Spleen (tissue), 11 donors: ENCODE data around the gene CFAP44. TPM values are rescaled to one million over a fixed set of nuclear protein-coding genes. Genes with fewer than 3 reads are reported as not detected.

ENCODE experiments used
- DNase-seq: peaks from one replicate; pipeline ENCODE4 v3.0.0-alpha.2; 2020
- H3K27ac ChIP-seq, 8 donors: fragments of 200-600 bp; sonication (generic) in 7 of 8; 1 replicate in 4 of 8; 2 replicates in 4 of 8; pipeline versions ENCODE4 v1.5.0 to v1.8.0; 2016 to 2021; ENCODE audit warnings: inconsistent platforms in 4 of 8, mild to moderate bottlenecking in 4 of 8, moderate library complexity in 1 of 8
- H3K27me3 ChIP-seq, 7 donors: fragments of 200-600 bp; sonication (generic) in 6 of 7; replicated peaks in 1 of 7; 1 replicate in 4 of 7; 2 replicates in 3 of 7; pipeline versions ENCODE4 v1.5.0 to v1.8.0; 2016 to 2021; ENCODE audit warnings: inconsistent platforms in 3 of 7, mild to moderate bottlenecking in 1 of 7
- H3K36me3 ChIP-seq, 6 donors: fragments of 200-600 bp; sonication (generic) in 5 of 6; 1 replicate in 4 of 6; 2 replicates in 2 of 6; pipeline versions ENCODE4 v1.5.0 to v1.8.0; 2016 to 2021; ENCODE audit warnings: inconsistent platforms in 2 of 6
- H3K4me1 ChIP-seq, 6 donors: fragments of 200-600 bp; sonication (generic) in 5 of 6; 1 replicate in 3 of 6; 2 replicates in 3 of 6; pipeline versions ENCODE4 v1.5.0 to v1.8.0; 2016 to 2021; ENCODE audit warnings: inconsistent platforms in 3 of 6
- H3K4me3 ChIP-seq, 8 donors: fragments of 200-600 bp; sonication (generic) in 7 of 8; 1 replicate in 4 of 8; 2 replicates in 4 of 8; pipeline versions ENCODE4 v1.5.0 to v1.8.0; 2016 to 2021; ENCODE audit warnings: inconsistent platforms in 4 of 8, mild to moderate bottlenecking in 4 of 8, moderate library complexity in 2 of 8
- H3K9me3 ChIP-seq, 8 donors: fragments of 200-600 bp; sonication (generic) in 7 of 8; 1 replicate in 4 of 8; 2 replicates in 4 of 8; pipeline versions ENCODE4 v1.5.0 to v1.8.0; 2016 to 2021; ENCODE audit warnings: inconsistent platforms in 4 of 8
- POLR2A ChIP-seq, 3 donors: fragments of 450-650 bp; IDR thresholded peaks; one replicate each; pipeline ENCODE4 v1.5.1; 2017; ENCODE audit warnings: antibody characterized with exemption in 3 of 3, mild to moderate bottlenecking in 1 of 3
- POLR2AphosphoS5 ChIP-seq, 3 donors: sonication (generic); formaldehyde crosslinking; IDR thresholded peaks; one replicate each; pipeline ENCODE4 v1.5.1; 2017; ENCODE audit warnings: antibody characterized with exemption in 3 of 3
- WGBS, 5 donors: extraction: QIAGEN DNeasy Blood & Tissue Kit in 3 of 5; methylation state at CpG; one replicate each; pipeline versions ENCODE4 v1.1.5 to v1.1.7; 2013 to 2018; 5-methylcytosine and 5-hydroxymethylcytosine counted together
- intact Hi-C: fragments of 100-400 bp; cut with DNase I; formaldehyde crosslinking; loops from one replicate; pipeline ENCODE4 v1.15.0; 2023; ENCODE audit warnings: low total_unique reads
- polyA plus RNA-seq, 3 donors: library from polyadenylated mRNA; stranded (reverse); fragments of 200-250 nt; gene quantifications; one replicate each; pipeline ENCODE4 v1.2.1, GENCODE V29; 2013
- total RNA-seq, 7 donors: library from RNA; depleted of rRNA in 3 of 7; stranded (reverse); fragments of >200 nt in 3 of 7; fragmentation: NEBNext Ultra II Directional in 4 of 7; extraction: Animal tissue kit (Norgen Biotek cat#: 25700) in 4 of 7; gene quantifications; one replicate each; pipeline versions ENCODE4 v1.1.0 to v1.2.1, GENCODE V29; 2016 to 2021
- TF ChIP-seq, protein P1 (sequence below), 11 experiments: fragments of 200-600 bp in 7 of 11; fragments of 450-650 bp in 4 of 11; sonication (generic) in 4 of 11; IDR thresholded peaks in 8 of 11; conservative IDR thresholded peaks in 3 of 11; 1 replicate in 7 of 11; 2 replicates in 4 of 11; pipeline versions ENCODE4 v1.4.0 to v1.8.0; 2016 to 2021; ENCODE audit warnings: antibody characterized with exemption in 11 of 11, inconsistent platforms in 4 of 11, mild to moderate bottlenecking in 1 of 11
- donor health status: healthy with polysubstance abuse.
- donor health status: DM: no; HTN: no; CAD: no; lungs with moderate emphysema.
- donor health status: DM: no; HTN: no; CAD: no.
- donor health status: Bipolar disorder and iron deficiency.
- donor health status: healthy.
- donor health status: DM: no; HTN: no; CAD: no.
- donor health status: DM: yes; HTN: yes; CAD: no.

The CFAP44 gene
- total and polyA plus RNA-seq, 10 donors = 3.8 to 19.6 (median 7.9) TPM

DNA sequence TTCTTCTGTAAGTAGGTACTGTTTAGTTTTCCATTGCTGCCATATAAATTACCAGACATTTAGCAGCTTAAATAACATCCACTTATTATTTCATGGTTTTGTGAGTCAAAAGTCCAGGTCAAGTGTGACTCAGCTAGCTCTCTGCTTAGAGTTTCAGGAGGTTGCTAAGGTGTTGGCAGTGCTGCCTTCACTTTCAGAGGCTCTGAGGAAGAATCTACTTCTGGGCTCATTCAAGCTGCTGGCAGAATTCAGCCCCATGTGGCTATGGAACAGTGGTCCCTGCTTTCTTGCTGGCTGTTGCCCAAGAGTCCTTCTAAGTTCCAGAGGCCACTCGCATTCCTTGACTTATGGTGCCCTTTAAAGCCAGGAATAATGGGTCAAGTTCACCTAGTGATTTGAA is 4.5 kb downstream of the CFAP44 start:
- intact Hi-C loops = no loop called here
- DNase-seq = no peak

GRCh38 chr3:113431811-113432210 is 9.5 kb downstream of the CFAP44 start:
- intact Hi-C loops = no loop called here

More for the DNA sequence above, 4.5 kb downstream of the CFAP44 start:
- Histone ChIP-seq H3K27ac (no peak overlapping the region), H3K4me1 (peaks cover 0 to 4% (median 0%) of the 10 kb centered on the region in 6 donors), H3K9me3 (no peaks in the 10 kb centered on the region), H3K27me3 (no peaks in the 10 kb centered on the region), H3K4me3 (no peak overlapping the region), H3K36me3 (peaks cover 0 to 25% (median 0%) of the 10 kb centered on the region in 6 donors)
- TF ChIP-seq POLR2AphosphoS5 (IDR thresholded peaks at IDR 0.05) (no peak), POLR2A (IDR thresholded peaks at IDR 0.05) (no peak)
- TF ChIP-seq, protein P1, sequence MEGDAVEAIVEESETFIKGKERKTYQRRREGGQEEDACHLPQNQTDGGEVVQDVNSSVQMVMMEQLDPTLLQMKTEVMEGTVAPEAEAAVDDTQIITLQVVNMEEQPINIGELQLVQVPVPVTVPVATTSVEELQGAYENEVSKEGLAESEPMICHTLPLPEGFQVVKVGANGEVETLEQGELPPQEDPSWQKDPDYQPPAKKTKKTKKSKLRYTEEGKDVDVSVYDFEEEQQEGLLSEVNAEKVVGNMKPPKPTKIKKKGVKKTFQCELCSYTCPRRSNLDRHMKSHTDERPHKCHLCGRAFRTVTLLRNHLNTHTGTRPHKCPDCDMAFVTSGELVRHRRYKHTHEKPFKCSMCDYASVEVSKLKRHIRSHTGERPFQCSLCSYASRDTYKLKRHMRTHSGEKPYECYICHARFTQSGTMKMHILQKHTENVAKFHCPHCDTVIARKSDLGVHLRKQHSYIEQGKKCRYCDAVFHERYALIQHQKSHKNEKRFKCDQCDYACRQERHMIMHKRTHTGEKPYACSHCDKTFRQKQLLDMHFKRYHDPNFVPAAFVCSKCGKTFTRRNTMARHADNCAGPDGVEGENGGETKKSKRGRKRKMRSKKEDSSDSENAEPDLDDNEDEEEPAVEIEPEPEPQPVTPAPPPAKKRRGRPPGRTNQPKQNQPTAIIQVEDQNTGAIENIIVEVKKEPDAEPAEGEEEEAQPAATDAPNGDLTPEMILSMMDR (IDR thresholded peaks at IDR 0.05 in 8 of 11, conservative IDR thresholded peaks at IDR 0.05 in 3 of 11) = no peak
- WGBS, 5 donors = 93 to 100% (median 95%) methylated on average over 1 of the region's 1 CpG

GRCh38 chr3:113428581-113428980 is 12.7 kb downstream of the CFAP44 start:
- H3K4me3 ChIP-seq = no peak overlapping the region
- no peak for TF ChIP-seq POLR2AphosphoS5 (IDR thresholded peaks at IDR 0.05)
- TF ChIP-seq, protein P1 (IDR thresholded peaks at IDR 0.05 in 8 of 11, conservative IDR thresholded peaks at IDR 0.05 in 3 of 11) = no peak
- no peak for TF ChIP-seq POLR2A (IDR thresholded peaks at IDR 0.05)
- peaks cover 0 to 40% (median 24%) of the 10 kb centered on the region in 8 donors for H3K9me3 ChIP-seq
- no peak overlapping the region for H3K27ac ChIP-seq
- 98 to 100% (median 100%) methylated on average over 1 of the region's 1 CpG for WGBS, 5 donors
- H3K27me3 ChIP-seq = no peaks in the 10 kb centered on the region
- no peaks in the 10 kb centered on the region for H3K4me1 ChIP-seq
- intact Hi-C loops = no loop called here
- no peak for DNase-seq
- peaks cover 0 to 69% (median 20%) of the 10 kb centered on the region in 6 donors for H3K36me3 ChIP-seq

More at GRCh38 chr3:113431811-113432210, 9.5 kb downstream of the CFAP44 start:
- TF ChIP-seq POLR2A (IDR thresholded peaks at IDR 0.05) (no peak), POLR2AphosphoS5 (IDR thresholded peaks at IDR 0.05) (no peak)
- TF ChIP-seq, protein P1 (IDR thresholded peaks at IDR 0.05 in 8 of 11, conservative IDR thresholded peaks at IDR 0.05 in 3 of 11) = no peak
- Histone ChIP-seq H3K27ac (no peak overlapping the region), H3K4me3 (no peak overlapping the region), H3K9me3 (peaks cover 0 to 12% (median 5%) of the 10 kb centered on the region in 8 donors), H3K4me1 (no peaks in the 10 kb centered on the region), H3K36me3 (peaks cover 0 to 44% (median 6%) of the 10 kb centered on the region in 6 donors), H3K27me3 (no peaks in the 10 kb centered on the region)
- no peak for DNase-seq
- 85 to 94% (median 89%) methylated on average over 2 of the region's 2 CpGs for WGBS, 5 donors

DNA sequence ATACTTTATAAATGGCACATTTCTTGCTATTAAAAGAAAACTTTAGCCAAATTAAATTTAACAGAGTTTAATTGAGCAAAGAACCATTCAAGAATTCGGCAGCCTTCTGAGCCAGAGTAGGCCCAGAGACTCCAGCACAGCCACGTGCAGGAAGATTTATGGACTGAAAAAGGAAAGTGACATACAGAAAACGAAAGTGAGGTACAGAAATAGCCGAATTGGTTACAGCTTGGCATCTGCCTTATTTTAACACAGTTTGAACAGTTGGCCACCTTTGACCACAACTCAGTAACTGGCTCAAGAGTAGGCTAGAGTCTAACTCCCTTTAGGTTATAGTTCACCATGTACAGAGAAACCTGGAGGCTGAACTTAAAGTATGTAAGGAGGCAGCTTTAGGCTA is 17.6 kb downstream of the CFAP44 start:
- intact Hi-C loops = no loop called here
- peaks cover 0 to 40% (median 24%) of the 10 kb centered on the region in 8 donors for H3K9me3 ChIP-seq
- H3K27me3 ChIP-seq = no peaks in the 10 kb centered on the region
- 18 to 43% (median 30%) methylated on average over 4 of the region's 4 CpGs for WGBS, 5 donors
- no peak overlapping the region for H3K4me3 ChIP-seq
- H3K4me1 ChIP-seq = no peaks in the 10 kb centered on the region
- H3K36me3 ChIP-seq = peaks cover 0 to 52% (median 20%) of the 10 kb centered on the region in 6 donors
- DNase-seq = no peak
- TF ChIP-seq, protein P1 (IDR thresholded peaks at IDR 0.05 in 8 of 11, conservative IDR thresholded peaks at IDR 0.05 in 3 of 11) = no peak
- TF ChIP-seq POLR2A (IDR thresholded peaks at IDR 0.05) (no peak), POLR2AphosphoS5 (IDR thresholded peaks at IDR 0.05) (no peak)
- H3K27ac ChIP-seq = no peak overlapping the region
